Measurements from ENCODE around the gene MCM7. TPM values are rescaled to one million over a fixed set of nuclear protein-coding genes. Genes with fewer than 3 reads are reported as not detected.

MCM7 gene
- total RNA-seq, 1 experiment from 2014 or later, result 254 TPM

- no peaks in the 10 kb centered on the region for H3K27me3 ChIP-seq (replicated peaks)
- no peak overlapping the region for H3K27ac ChIP-seq
- no peak for DNase-seq (ENCODE audit: low read depth in 1 of 2, low spot score in 2 of 2)
- no peak overlapping the region for H3K4me3 ChIP-seq
- peaks cover 5% of the 10 kb centered on the region; the same call in 1 of the 2 replicates for H3K36me3 ChIP-seq
- peaks cover 24% of the 10 kb centered on the region for H3K4me1 ChIP-seq (replicated peaks)
- no peaks in the 10 kb centered on the region for H3K9me3 ChIP-seq (replicated peaks)
These were observed 27.4 kb upstream of the MCM7 start for GRCh38 chr7:100128637-100128963.

GRCh38 chr7:100127866-100128636 is 26.9 kb upstream of the MCM7 start:
- Histone ChIP-seq H3K27ac (no peak overlapping the region), H3K36me3 (peaks cover 5% of the 10 kb centered on the region; the same call in 1 of the 2 replicates), H3K4me1 (replicated peaks) (peaks cover 24% of the 10 kb centered on the region), H3K9me3 (replicated peaks) (no peaks in the 10 kb centered on the region), H3K4me3 (peak overlapping the region; percentile 64), H3K27me3 (replicated peaks) (no peaks in the 10 kb centered on the region)
- no peak for DNase-seq (ENCODE audit: low read depth in 1 of 2, low spot score in 2 of 2)

- Histone ChIP-seq H3K4me3 (peak within 1 kb of the TSS; percentile 64), H3K9me3 (replicated peaks) (no peaks in the 10 kb centered on the region), H3K4me1 (replicated peaks) (peaks cover 21% of the 10 kb centered on the region), H3K36me3 (peaks cover 5% of the 10 kb centered on the region; the same call in 1 of the 2 replicates), H3K27me3 (replicated peaks) (no peaks in the 10 kb centered on the region), H3K27ac (peak within 1 kb of the TSS; percentile 85)
- DNase-seq (ENCODE audit: low read depth in 1 of 2, low spot score in 2 of 2), result peak; percentile 88 to 90
These were observed 26.0 kb upstream of the MCM7 start, which contains the start of gene MBLAC1 for GRCh38 chr7:100126931-100127865. TSS of gene MBLAC1 (plus strand) at chr7:100126967. CDS start at chr7:100127396, 429 bp downstream.

- no peak for DNase-seq (ENCODE audit: low read depth in 1 of 2, low spot score in 2 of 2)
- H3K9me3 ChIP-seq (replicated peaks), result no peaks in the 10 kb centered on the region
- H3K4me1 ChIP-seq (replicated peaks), result peaks cover 20% of the 10 kb centered on the region
These were observed 25.2 kb upstream of the MCM7 start for GRCh38 chr7:100126239-100126930.

GRCh38 chr7:100124301-100125230 is 23.4 kb upstream of the MCM7 start:
- Histone ChIP-seq H3K27me3 (replicated peaks) (no peaks in the 10 kb centered on the region), H3K36me3 (peaks cover 5% of the 10 kb centered on the region; the same call in 1 of the 2 replicates), H3K9me3 (replicated peaks) (no peaks in the 10 kb centered on the region), H3K27ac (no peak overlapping the region), H3K4me3 (no peak overlapping the region), H3K4me1 (replicated peaks) (peaks cover 24% of the 10 kb centered on the region)
- no peak for DNase-seq (ENCODE audit: low read depth in 1 of 2, low spot score in 2 of 2)

More at GRCh38 chr7:100126239-100126930, 25.2 kb upstream of the MCM7 start:
- H3K27ac ChIP-seq, result peak overlapping the region; percentile 85
- peak overlapping the region; percentile 64 for H3K4me3 ChIP-seq
- H3K27me3 ChIP-seq (replicated peaks), result no peaks in the 10 kb centered on the region
- peaks cover 5% of the 10 kb centered on the region; the same call in 1 of the 2 replicates for H3K36me3 ChIP-seq

GRCh38 chr7:100122568-100122967 is 21.4 kb upstream of the MCM7 start:
- Histone ChIP-seq H3K9me3 (replicated peaks) (no peaks in the 10 kb centered on the region), H3K36me3 (peaks cover 12% of the 10 kb centered on the region; the same call in 1 of the 2 replicates)
- DNase-seq (ENCODE audit: low read depth in 1 of 2, low spot score in 2 of 2), result no peak

GRCh38 chr7:100122067-100122466 is 20.9 kb upstream of the MCM7 start:
- Histone ChIP-seq H3K36me3 (peaks cover 14% of the 10 kb centered on the region; the same call in 1 of the 2 replicates), H3K4me3 (no peak overlapping the region), H3K9me3 (replicated peaks) (no peaks in the 10 kb centered on the region), H3K4me1 (replicated peaks) (peaks cover 14% of the 10 kb centered on the region), H3K27ac (no peak overlapping the region), H3K27me3 (replicated peaks) (no peaks in the 10 kb centered on the region)
- DNase-seq (ENCODE audit: low read depth in 1 of 2, low spot score in 2 of 2), result no peak

More at GRCh38 chr7:100122568-100122967, 21.4 kb upstream of the MCM7 start:
- Histone ChIP-seq H3K4me3 (no peak overlapping the region), H3K27me3 (replicated peaks) (no peaks in the 10 kb centered on the region), H3K4me1 (replicated peaks) (peaks cover 18% of the 10 kb centered on the region), H3K27ac (no peak overlapping the region)

GRCh38 chr7:100120733-100121036 is 19.5 kb upstream of the MCM7 start:
- no peak overlapping the region for H3K27ac ChIP-seq

GRCh38 chr7:100119970-100120732 is 19.0 kb upstream of the MCM7 start:
- H3K27ac ChIP-seq, result peak overlapping the region; percentile 93; the same call in 1 of the 2 replicates
- H3K9me3 ChIP-seq (replicated peaks), result no peaks in the 10 kb centered on the region
- DNase-seq (ENCODE audit: low read depth in 1 of 2, low spot score in 2 of 2), result peak in 1 of 2 experiments; percentile 65
- peak overlapping the region; percentile 64 for H3K4me3 ChIP-seq
- H3K27me3 ChIP-seq (replicated peaks), result no peaks in the 10 kb centered on the region
- H3K4me1 ChIP-seq (replicated peaks), result peaks cover 9% of the 10 kb centered on the region
- peaks cover 12% of the 10 kb centered on the region for H3K36me3 ChIP-seq

More at GRCh38 chr7:100120733-100121036, 19.5 kb upstream of the MCM7 start:
- Histone ChIP-seq H3K36me3 (peaks cover 14% of the 10 kb centered on the region; the same call in 1 of the 2 replicates), H3K27me3 (replicated peaks) (no peaks in the 10 kb centered on the region), H3K9me3 (replicated peaks) (no peaks in the 10 kb centered on the region), H3K4me3 (peak overlapping the region; percentile 64), H3K4me1 (replicated peaks) (peaks cover 9% of the 10 kb centered on the region)
- no peak for DNase-seq (ENCODE audit: low read depth in 1 of 2, low spot score in 2 of 2)

GRCh38 chr7:100119072-100119969 is 18.1 kb upstream of the MCM7 start, which contains the start of the genes CNPY4 and TAF6:
TSS of gene CNPY4 (plus strand) at chr7:100119634. CDS start at chr7:100119745, 111 bp downstream.
TSS of gene TAF6 (minus strand) at chr7:100119358. CDS start at chr7:100114209, 5,149 bp downstream.
- DNase-seq (ENCODE audit: low read depth in 1 of 2, low spot score in 2 of 2), result peak; percentile 96 to 98
- Histone ChIP-seq H3K9me3 (replicated peaks) (no peaks in the 10 kb centered on the region), H3K36me3 (peaks cover 15% of the 10 kb centered on the region), H3K4me3 (peak within 1 kb of the TSS; percentile 64), H3K4me1 (replicated peaks) (peaks cover 9% of the 10 kb centered on the region), H3K27ac (peak within 1 kb of the TSS; percentile 93), H3K27me3 (replicated peaks) (no peaks in the 10 kb centered on the region)
